GM19452 (cell line): ENCODE measurements around the gene SUGCT.

Experiments
- ATAC-seq: cut with Tn5 transposase; IDR thresholded peaks from one replicate; pipeline ENCODE4 v1.9.1; 2021; ENCODE audit not compliant: unreplicated experiment

SUGCT gene

GRCh38 chr7:40549372-40550039 lies 414.7 kb downstream of the SUGCT start:
- ATAC-seq: no peak

- peak; percentile 88 for ATAC-seq
Observed at GRCh38 chr7:40551685-40552576, 417.1 kb downstream of the SUGCT start.

DNA sequence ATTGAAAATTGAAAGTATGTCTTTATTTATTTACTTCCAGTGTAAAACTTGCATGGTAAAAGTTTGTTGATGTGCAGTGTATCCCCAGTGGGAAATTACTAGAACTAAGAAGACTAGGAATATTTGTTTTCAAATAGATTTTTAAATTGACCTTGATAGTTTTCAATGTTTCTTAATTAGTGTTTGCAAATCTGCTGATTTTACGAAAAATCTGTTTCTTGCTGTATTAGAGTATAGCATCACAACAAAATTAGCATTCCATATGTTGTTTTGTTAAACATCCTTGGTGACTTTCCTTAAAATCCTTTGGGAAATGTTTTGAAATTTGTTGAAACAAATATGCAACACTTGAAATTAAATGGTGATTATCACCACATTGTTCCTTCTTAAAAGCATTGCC lies 425.9 kb downstream of the SUGCT start:
- ATAC-seq: no peak

DNA sequence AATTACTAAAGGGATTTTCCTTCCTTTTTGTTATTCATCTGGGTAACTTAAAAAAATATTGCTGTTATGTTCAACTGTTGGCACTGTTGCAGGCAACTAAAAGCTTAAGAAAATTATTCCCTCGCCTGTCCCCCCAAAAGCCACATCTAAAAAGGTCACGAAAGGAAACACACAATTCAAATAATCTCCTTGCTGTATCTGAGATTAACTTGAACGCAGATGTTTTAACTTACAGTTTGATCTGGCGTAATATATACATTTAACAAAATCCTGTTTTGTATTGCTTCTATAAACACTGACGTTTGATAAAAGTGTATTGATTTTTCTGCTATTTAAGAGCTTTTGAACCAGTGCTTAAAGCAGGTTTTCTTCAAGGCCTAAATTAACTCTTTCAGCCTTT lies 432.1 kb downstream of the SUGCT start:
- ATAC-seq: no peak

GRCh38 chr7:40569326-40569725 lies 434.5 kb downstream of the SUGCT start:
- ATAC-seq: no peak

GRCh38 chr7:40570223-40570622 lies 435.4 kb downstream of the SUGCT start:
- ATAC-seq: no peak

DNA sequence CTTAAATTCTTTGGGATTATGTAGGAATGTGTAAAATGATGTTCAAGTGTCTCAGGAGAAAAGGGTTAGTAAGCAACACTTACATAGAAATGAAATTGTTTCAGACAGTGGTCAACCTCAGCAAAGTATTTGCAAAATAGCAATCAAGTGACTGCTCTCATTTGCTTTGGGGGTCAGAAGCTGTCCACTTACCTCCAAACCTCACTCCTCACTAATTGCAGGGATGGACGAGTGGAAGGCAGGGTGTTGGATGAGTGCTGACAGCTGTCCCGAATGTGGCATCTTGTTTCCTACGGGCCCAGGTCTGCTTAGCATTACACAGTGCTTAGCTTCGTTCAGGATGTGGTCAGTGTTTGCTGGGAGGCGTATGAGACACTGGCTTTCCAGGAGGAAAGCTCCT lies 437.0 kb downstream of the SUGCT start:
- no peak for ATAC-seq

GRCh38 chr7:40572810-40573465 lies 438.1 kb downstream of the SUGCT start:
- no peak for ATAC-seq

- no peak for ATAC-seq
Observed at GRCh38 chr7:40579401-40579800, 444.6 kb downstream of the SUGCT start.

- ATAC-seq: no peak
Observed at GRCh38 chr7:40580776-40581175, 446.0 kb downstream of the SUGCT start.

DNA sequence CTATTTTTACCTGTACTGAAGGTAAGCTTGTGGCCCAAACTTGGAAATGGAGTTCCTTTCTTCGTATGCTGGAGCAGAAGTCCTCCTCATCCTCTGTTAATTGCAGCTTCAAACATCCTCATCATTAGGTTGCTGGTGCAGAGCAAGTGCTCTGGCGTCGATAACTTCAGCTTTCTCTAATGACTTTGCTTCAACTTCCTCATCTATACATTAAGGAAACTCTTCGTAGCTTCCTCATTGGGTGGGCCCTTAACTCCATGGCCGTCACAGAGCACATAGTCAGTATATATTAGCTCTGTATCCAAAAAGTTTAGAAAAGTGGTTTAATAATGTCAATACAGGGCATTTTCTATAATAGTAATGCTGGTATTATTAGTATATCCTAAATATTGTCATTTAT lies 447.7 kb downstream of the SUGCT start:
- no peak for ATAC-seq

- ATAC-seq: no peak
Observed at GRCh38 chr7:40583667-40584444, 449.1 kb downstream of the SUGCT start.

DNA sequence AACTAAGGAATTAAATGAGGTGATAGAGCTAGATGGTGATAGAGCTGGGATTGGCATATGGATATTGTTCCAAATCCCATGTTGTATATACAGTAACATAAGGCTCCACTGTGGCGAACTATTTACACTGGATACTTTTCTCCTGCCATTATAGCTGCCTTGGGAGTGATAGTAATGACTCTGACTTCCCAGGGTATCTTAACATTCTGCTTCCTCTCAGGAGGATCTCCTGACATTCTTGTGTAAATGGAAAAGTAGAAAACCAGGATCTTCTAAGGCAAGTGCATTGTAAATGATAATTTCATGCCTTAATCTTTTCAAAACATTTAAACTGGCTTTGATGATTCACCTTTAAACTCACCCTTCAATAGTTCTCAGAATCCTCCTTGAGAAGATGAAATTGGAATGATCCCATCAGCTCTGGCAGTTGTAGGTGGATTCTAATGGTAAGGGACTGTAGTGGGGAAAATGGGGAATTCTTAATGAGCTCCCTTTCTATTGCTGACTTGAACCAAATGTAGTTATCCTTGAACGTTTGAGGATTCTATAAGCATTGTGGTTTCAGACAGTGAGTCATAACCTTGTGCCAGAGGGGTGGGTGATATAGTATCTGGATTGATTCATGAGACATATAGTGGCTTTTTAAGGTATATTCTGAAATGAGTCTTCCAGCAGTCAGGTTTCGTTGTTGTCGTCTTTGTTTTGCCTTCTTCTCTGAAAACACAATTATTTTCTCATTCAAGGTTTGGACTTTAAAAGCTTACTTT lies 450.0 kb downstream of the SUGCT start:
- ATAC-seq: no peak

DNA sequence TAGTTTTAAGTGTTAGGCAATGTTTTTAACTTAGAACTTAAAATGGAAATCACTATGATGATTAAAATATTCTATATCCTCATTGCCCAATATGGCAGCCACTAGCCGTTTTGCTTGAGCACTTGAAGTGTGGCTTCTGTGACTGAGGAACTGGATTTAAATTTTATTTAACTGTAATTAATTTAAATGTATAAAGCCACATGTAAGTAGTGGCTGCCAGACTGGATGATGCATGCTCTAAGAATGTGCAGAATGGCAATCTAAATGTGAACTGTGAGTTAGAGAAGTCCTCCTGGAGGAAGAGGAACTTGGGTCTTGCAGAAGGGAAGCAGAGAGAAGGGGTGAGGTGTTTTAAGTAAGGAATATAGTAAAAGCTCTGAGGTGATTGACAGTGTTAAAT lies 451.4 kb downstream of the SUGCT start:
- ATAC-seq: no peak

GRCh38 chr7:40587419-40587818 lies 452.6 kb downstream of the SUGCT start:
- no peak for ATAC-seq

GRCh38 chr7:40595129-40595528 lies 460.3 kb downstream of the SUGCT start:
- ATAC-seq: no peak

- no peak for ATAC-seq
Observed at GRCh38 chr7:40595832-40596231, 461.0 kb downstream of the SUGCT start.

- ATAC-seq: no peak
Observed at GRCh38 chr7:40597517-40597916, 462.7 kb downstream of the SUGCT start.

- ATAC-seq: no peak
Observed at GRCh38 chr7:40598915-40599314, 464.1 kb downstream of the SUGCT start.

GRCh38 chr7:40599836-40600235 lies 465.0 kb downstream of the SUGCT start:
- no peak for ATAC-seq
